Fibroblast of pulmonary artery (primary cell): ENCODE measurements around the gene CEP44.

Experiments used
- DNase-seq: peaks from one replicate; pipeline ENCODE4 v3.0.0-alpha.2; 2010; ENCODE audit warnings: low read depth
- H3K4me3 ChIP-seq: replicated peaks from 2 replicates; pipeline ENCODE4 v1.5.1; 2011; ENCODE audit warnings: low read depth, mild to moderate bottlenecking, control low read depth, low read length, moderate library complexity
- CTCF ChIP-seq: IDR thresholded peaks from 2 replicates; pipeline ENCODE4 v1.5.1; 2011; ENCODE audit warnings: mild to moderate bottlenecking, control low read depth, low read length, inconsistent platforms; ENCODE audit errors: missing control alignments

Gene CEP44

GRCh38 chr4:174277433-174277832 lies 6.3 kb upstream of the CEP44 start:
- H3K4me3 ChIP-seq = no peak overlapping the region
- DNase-seq = no peak
- TF ChIP-seq CTCF = no peak

DNA sequence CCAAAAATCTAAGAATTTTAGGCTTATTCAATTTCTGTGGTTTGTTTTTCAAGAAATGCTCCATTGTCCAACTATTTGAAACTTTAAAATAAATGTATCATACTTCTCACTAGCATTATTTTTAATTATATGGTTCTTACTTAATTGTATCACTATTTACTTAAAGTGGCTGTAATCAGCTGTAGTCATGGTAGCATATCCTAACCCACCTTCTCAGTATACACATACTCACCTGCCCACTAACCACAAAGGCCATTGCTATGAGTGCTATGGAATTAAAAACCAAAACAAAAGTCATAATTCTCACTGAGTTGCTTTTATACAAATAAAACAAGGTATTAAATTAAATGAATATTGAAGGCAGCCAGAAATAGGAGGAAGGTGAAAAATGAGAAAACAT lies 5.2 kb upstream of the CEP44 start:
- H3K4me3 ChIP-seq = no peak overlapping the region
- TF ChIP-seq CTCF = no peak
- DNase-seq = no peak

GRCh38 chr4:174279433-174280155 lies 4.1 kb upstream of the CEP44 start:
- TF ChIP-seq CTCF = no peak
- no peak for DNase-seq
- H3K4me3 ChIP-seq = no peak overlapping the region

- no peak for TF ChIP-seq CTCF
- no peak for DNase-seq
- H3K4me3 ChIP-seq = no peak overlapping the region
These were observed 2.5 kb upstream of the CEP44 start for GRCh38 chr4:174281182-174281737.

DNA sequence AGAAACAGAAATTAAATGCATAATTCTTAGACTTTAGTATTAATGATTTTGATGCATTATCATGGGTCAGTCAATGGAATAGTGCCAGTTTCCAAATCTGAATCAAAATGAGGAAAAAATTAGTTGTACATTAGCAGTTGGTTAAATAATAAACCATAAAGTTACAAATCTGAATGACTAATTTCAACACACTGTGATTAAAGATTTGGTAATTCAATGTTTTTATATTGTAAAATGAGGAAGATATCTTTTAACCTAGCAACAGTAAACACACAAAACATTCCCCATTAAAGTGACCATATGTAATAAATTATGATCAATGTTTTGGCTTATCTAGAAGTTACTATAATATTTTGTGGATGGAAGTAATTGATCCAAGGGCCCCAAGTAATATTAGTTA lies 1.8 kb upstream of the CEP44 start:
- H3K4me3 ChIP-seq = peak overlapping the region; percentile 90
- no peak for DNase-seq
- TF ChIP-seq CTCF = no peak

DNA sequence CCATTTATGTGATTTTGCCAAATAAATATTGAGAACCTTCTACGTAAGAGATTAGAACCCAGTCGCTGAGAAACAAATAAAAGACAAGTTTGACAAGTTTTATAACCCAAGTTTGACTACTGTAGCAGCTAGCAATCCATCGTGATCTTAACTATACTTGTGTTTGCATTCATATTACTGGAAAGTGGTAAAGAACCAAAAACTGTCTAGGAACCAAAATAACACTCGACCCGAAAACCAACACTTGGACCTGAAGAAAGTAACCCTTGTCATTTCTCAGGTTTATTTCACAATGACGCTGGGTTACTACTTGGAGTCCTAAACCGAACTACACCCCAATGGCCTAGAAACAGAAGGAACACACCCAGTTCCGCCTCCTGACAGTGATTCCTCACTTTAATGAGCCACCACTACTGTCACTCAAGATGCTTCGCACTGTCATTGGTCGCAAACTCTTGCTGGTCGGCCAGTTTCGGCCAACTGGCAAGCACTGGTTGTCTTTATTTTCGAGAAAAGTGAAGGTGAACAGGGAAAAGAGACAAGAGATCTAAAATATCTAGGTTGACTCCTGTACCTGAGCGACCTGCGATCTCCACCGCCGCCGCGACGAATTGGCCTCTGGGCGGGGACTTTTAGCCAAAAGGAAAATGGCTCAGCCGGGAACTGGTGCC lies 740 bp upstream of the CEP44 start:
- peak overlapping the region; percentile 90 for H3K4me3 ChIP-seq
- DNase-seq = peak; percentile 97
- no peak for TF ChIP-seq CTCF
